NT2/D1 (cell line): ENCODE results near the gene ANXA10.
"Not testable (repeated sequence)": the region's sequence is repeated elsewhere in the genome, so short reads cannot be mapped to it uniquely, and the experiment has no call there.

Source experiments
- DNase-seq: peaks from one replicate; pipeline ENCODE4 v3.0.0-alpha.2; 2011; ENCODE audit warnings: low read depth, low spot score
- H3K27me3 ChIP-seq: 2 replicates; pipeline ENCODE4 v1.6.0; 2011; ENCODE audit warnings: mild to moderate bottlenecking; ENCODE audit not compliant: insufficient read length, insufficient read depth
- H3K36me3 ChIP-seq: 2 replicates; pipeline ENCODE4 v1.6.1; 2011; ENCODE audit warnings: mild to moderate bottlenecking, low read length, mixed read lengths; ENCODE audit not compliant: insufficient read depth, insufficient read length
- H3K4me1 ChIP-seq: 2 replicates; pipeline ENCODE4 v1.5.1; 2011; ENCODE audit not compliant: insufficient read depth, insufficient read length
- H3K4me3 ChIP-seq: 2 replicates; pipeline ENCODE4 v1.5.1; 2011; ENCODE audit warnings: low read depth; ENCODE audit not compliant: insufficient read length
- H3K9ac ChIP-seq: 2 replicates; pipeline ENCODE4 v1.6.0; 2011; ENCODE audit warnings: low read depth; ENCODE audit not compliant: insufficient read length
- H3K9me3 ChIP-seq: 2 replicates; pipeline ENCODE4 v1.5.1; 2011; ENCODE audit warnings: mild to moderate bottlenecking, low read length; ENCODE audit not compliant: insufficient read depth
- SUZ12 ChIP-seq: IDR thresholded peaks from 2 replicates; pipeline ENCODE4 v1.6.1; 2011; ENCODE audit not compliant: insufficient read length, insufficient read depth; ENCODE audit errors: extremely low read depth
- YY1 ChIP-seq: IDR thresholded peaks from 2 replicates; pipeline ENCODE4 v1.6.1; 2011; ENCODE audit not compliant: insufficient read length, insufficient read depth
- ZNF274 ChIP-seq: IDR thresholded peaks from 2 replicates; pipeline ENCODE4 v1.6.1; 2011; ENCODE audit warnings: mild to moderate bottlenecking, low read depth, low read length

The ANXA10 gene

GRCh38 chr4:168097161-168097560, 4.8 kb downstream of the ANXA10 start:
- no peaks in the 10 kb centered on the region for H3K9me3 ChIP-seq
- no peaks in the 10 kb centered on the region for H3K4me1 ChIP-seq
- H3K27me3 ChIP-seq = no peaks in the 10 kb centered on the region
- no peaks in the 10 kb centered on the region for H3K36me3 ChIP-seq
- TF ChIP-seq SUZ12 (no peak), ZNF274 (no peak), YY1 (no peak)
- no peak overlapping the region for H3K9ac ChIP-seq
- DNase-seq = no peak
- H3K4me3 ChIP-seq = no peak overlapping the region

- no peaks in the 10 kb centered on the region for H3K36me3 ChIP-seq
- DNase-seq = no peak
- no peak overlapping the region for H3K9ac ChIP-seq
- H3K4me1 ChIP-seq = no peaks in the 10 kb centered on the region
- no peak overlapping the region for H3K4me3 ChIP-seq
- TF ChIP-seq YY1 (no peak), SUZ12 (no peak), ZNF274 (no peak)
- H3K27me3 ChIP-seq = no peaks in the 10 kb centered on the region
- no peaks in the 10 kb centered on the region for H3K9me3 ChIP-seq
These were observed 5.9 kb downstream of the ANXA10 start for GRCh38 chr4:168098248-168098717.

GRCh38 chr4:168099195-168099594, 6.9 kb downstream of the ANXA10 start:
- Histone ChIP-seq H3K4me1 (no peaks in the 10 kb centered on the region), H3K36me3 (no peaks in the 10 kb centered on the region), H3K27me3 (no peaks in the 10 kb centered on the region), H3K9me3 (no peaks in the 10 kb centered on the region), H3K4me3 (no peak overlapping the region), H3K9ac (no peak overlapping the region)
- no peak for TF ChIP-seq SUZ12
- no peak for TF ChIP-seq YY1
- no peak for DNase-seq

DNA sequence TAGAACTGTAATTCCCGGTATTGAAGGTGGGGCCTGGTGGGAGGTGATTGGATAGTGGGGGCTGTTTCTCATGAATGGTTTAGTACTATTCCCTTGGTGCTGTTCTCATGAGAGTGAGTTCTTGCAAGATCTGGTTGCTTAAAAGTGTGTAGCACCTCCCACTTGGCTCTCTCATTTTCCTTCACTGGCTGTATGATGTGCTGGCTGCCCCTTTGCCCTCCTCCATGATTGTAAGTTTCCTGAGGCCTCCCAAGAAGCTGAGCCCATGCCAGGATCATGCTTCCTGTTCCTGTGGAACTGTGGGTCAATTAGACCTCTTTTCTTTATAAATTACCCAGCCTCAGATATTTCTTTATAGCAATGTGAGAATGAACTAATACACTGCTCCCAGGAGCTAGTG, 8.7 kb downstream of the ANXA10 start:
- TF ChIP-seq YY1 (no peak), ZNF274 (no peak), SUZ12 (no peak)

DNA sequence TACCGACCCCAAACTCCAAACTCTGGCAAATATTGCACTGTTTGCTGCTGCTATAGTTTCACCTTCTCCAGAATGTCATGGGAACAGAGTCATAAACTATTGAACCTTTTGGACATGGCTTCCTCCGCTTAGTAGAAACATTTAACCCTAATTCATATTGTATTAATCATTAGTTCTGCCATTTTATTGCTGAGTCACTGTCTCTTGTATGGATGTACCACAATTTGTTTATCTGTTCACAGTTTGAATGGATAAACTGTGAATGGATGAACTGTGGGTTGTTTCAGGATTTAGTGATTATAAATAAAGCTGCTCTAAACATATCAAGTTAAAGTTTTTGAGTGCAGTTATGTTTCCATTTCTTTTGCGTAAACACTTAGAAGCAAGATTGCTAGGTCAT, 10.1 kb downstream of the ANXA10 start:
- Histone ChIP-seq H3K4me1 (no peaks in the 10 kb centered on the region), H3K27me3 (no peaks in the 10 kb centered on the region), H3K9me3 (no peaks in the 10 kb centered on the region), H3K36me3 (no peaks in the 10 kb centered on the region), H3K9ac (no peak overlapping the region), H3K4me3 (no peak overlapping the region)
- TF ChIP-seq SUZ12 = no peak
- no peak for TF ChIP-seq ZNF274
- TF ChIP-seq YY1 = no peak
- DNase-seq = no peak

More for the DNA sequence above, 8.7 kb downstream of the ANXA10 start:
- Histone ChIP-seq H3K27me3 (no peaks in the 10 kb centered on the region), H3K9me3 (no peaks in the 10 kb centered on the region), H3K36me3 (no peaks in the 10 kb centered on the region), H3K9ac (no peak overlapping the region), H3K4me1 (no peaks in the 10 kb centered on the region), H3K4me3 (no peak overlapping the region)
- no peak for DNase-seq

DNA sequence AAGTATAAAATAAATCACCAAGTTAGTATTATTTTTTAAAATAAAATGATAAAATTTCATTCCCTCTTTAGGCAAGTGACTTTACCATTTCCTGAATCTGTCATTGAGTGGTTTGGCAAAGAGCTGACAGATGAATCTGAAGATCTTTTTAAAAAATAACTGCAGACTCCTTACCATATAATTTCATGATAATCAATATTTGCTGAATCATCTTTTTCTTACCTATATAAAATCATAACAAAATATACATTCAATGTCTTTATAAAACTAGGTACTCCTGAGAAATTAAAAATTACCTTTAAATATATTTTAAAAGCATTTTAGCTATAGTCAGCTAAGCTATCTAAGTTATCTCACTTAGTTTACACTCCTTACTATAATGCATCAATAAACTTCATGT, 17.2 kb downstream of the ANXA10 start:
- H3K36me3 ChIP-seq = no peaks in the 10 kb centered on the region
- DNase-seq = no peak
- no peak for TF ChIP-seq ZNF274
- no peak for TF ChIP-seq YY1
- TF ChIP-seq SUZ12 = no peak
- no peaks in the 10 kb centered on the region for H3K27me3 ChIP-seq
- H3K4me3 ChIP-seq = no peak overlapping the region
- H3K9ac ChIP-seq = no peak overlapping the region
- H3K4me1 ChIP-seq = no peaks in the 10 kb centered on the region
- no peaks in the 10 kb centered on the region for H3K9me3 ChIP-seq

GRCh38 chr4:168113059-168113458, 20.7 kb downstream of the ANXA10 start:
- not testable (repeated sequence) for H3K4me1 ChIP-seq, H3K9ac ChIP-seq, H3K9me3 ChIP-seq, DNase-seq, H3K4me3 ChIP-seq, H3K36me3 ChIP-seq, H3K27me3 ChIP-seq

GRCh38 chr4:168118116-168118655, 25.8 kb downstream of the ANXA10 start:
- Histone ChIP-seq H3K9ac (no peak overlapping the region), H3K4me3 (no peak overlapping the region), H3K9me3 (no peaks in the 10 kb centered on the region), H3K27me3 (no peaks in the 10 kb centered on the region), H3K36me3 (no peaks in the 10 kb centered on the region), H3K4me1 (no peaks in the 10 kb centered on the region)
- no peak for TF ChIP-seq SUZ12
- TF ChIP-seq ZNF274 = no peak
- TF ChIP-seq YY1 = no peak
- no peak for DNase-seq
